NB4 (cell line): ENCODE measurements around the gene MICAL3.

Experiments used
- TF ChIP-seq, protein P1 (sequence below): IDR thresholded peaks from one replicate; pipeline ENCODE4 v1.5.1; 2012; ENCODE audit warnings: low read depth, low read length
- TF ChIP-seq, protein P2 (sequence below): IDR thresholded peaks from 2 replicates; pipeline ENCODE4 v1.6.1; 2011; ENCODE audit warnings: low read depth, low read length

DNA sequence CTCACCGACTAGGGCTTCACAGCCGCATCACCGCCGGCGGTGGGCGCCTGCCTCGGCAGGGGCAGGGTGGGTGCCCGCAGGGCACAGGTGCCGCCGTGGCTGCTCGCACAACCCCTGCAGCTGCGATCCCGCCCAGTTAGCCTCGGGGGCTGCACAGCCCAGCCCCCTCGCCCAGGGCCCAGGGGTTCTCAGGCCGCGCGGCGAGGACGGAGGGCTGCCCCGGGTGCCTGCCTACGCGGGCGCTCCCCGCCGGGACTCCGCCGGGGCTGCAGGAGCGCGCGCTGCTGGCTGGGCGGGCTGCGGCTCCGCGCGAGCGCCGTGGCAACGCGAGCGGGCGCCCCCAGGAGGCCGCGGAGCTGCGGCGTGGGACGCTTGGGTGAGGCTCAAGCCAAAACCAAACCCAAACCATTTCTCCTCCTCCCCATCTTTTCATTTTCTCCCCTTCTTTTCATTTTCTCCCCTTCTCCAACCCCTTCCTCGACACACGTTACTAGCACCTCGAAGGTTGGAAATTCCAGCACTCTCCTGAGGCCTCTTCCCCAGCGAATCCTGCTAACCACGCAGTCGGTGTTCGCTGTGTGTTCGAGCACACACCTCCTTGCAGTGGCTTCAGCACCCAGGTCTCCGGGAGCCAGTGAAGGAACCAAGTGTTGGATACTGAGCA, at the start of gene MICAL3:
- TF ChIP-seq, protein P1, sequence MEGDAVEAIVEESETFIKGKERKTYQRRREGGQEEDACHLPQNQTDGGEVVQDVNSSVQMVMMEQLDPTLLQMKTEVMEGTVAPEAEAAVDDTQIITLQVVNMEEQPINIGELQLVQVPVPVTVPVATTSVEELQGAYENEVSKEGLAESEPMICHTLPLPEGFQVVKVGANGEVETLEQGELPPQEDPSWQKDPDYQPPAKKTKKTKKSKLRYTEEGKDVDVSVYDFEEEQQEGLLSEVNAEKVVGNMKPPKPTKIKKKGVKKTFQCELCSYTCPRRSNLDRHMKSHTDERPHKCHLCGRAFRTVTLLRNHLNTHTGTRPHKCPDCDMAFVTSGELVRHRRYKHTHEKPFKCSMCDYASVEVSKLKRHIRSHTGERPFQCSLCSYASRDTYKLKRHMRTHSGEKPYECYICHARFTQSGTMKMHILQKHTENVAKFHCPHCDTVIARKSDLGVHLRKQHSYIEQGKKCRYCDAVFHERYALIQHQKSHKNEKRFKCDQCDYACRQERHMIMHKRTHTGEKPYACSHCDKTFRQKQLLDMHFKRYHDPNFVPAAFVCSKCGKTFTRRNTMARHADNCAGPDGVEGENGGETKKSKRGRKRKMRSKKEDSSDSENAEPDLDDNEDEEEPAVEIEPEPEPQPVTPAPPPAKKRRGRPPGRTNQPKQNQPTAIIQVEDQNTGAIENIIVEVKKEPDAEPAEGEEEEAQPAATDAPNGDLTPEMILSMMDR, result peak; percentile 37
- TF ChIP-seq, protein P2, sequence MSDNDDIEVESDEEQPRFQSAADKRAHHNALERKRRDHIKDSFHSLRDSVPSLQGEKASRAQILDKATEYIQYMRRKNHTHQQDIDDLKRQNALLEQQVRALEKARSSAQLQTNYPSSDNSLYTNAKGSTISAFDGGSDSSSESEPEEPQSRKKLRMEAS, result no peak
